Measurements from ENCODE around the gene SCLY.
"Not testable (repeated sequence)": the region's sequence is repeated elsewhere in the genome, so short reads cannot be mapped to it uniquely, and the experiment has no call there.

The SCLY gene

GRCh38 chr2:238027591-238028415 lies 33.0 kb upstream of the SCLY start:
- peak overlapping the region; percentile 43 for H3K27ac Mint-ChIP-seq
- H3K27me3 Mint-ChIP-seq (ENCODE audit: low read depth, poor library complexity) = peaks cover 2% of the 10 kb centered on the region
- H3K4me3 Mint-ChIP-seq = no peak overlapping the region
- no peak for TF ChIP-seq CTCF (IDR thresholded peaks at IDR 0.05)
- no peaks in the 10 kb centered on the region for H3K4me1 Mint-ChIP-seq
- no peak for DNase-seq
- peaks cover 22% of the 10 kb centered on the region for H3K36me3 Mint-ChIP-seq (ENCODE audit: low read depth)
- no peaks in the 10 kb centered on the region for H3K9me3 Mint-ChIP-seq

GRCh38 chr2:238029853-238030252 lies 30.9 kb upstream of the SCLY start:
- DNase-seq = no peak
- Mint-ChIP-seq H3K4me1 (no peaks in the 10 kb centered on the region), H3K9me3 (no peaks in the 10 kb centered on the region), H3K27me3 (ENCODE audit: low read depth, poor library complexity) (peaks cover 2% of the 10 kb centered on the region), H3K4me3 (no peak overlapping the region), H3K27ac (no peak overlapping the region), H3K36me3 (ENCODE audit: low read depth) (peaks cover 33% of the 10 kb centered on the region)
- TF ChIP-seq CTCF (IDR thresholded peaks at IDR 0.05) = no peak

GRCh38 chr2:238030422-238031155 lies 30.2 kb upstream of the SCLY start:
- TF ChIP-seq CTCF (IDR thresholded peaks at IDR 0.05) = no peak
- no peaks in the 10 kb centered on the region for H3K4me1 Mint-ChIP-seq
- H3K36me3 Mint-ChIP-seq (ENCODE audit: low read depth) = peaks cover 40% of the 10 kb centered on the region
- H3K27ac Mint-ChIP-seq = no peak overlapping the region
- H3K9me3 Mint-ChIP-seq = no peaks in the 10 kb centered on the region
- H3K27me3 Mint-ChIP-seq (ENCODE audit: low read depth, poor library complexity) = peaks cover 2% of the 10 kb centered on the region
- no peak overlapping the region for H3K4me3 Mint-ChIP-seq
- DNase-seq = no peak

- TF ChIP-seq CTCF (IDR thresholded peaks at IDR 0.05) = no peak
- Mint-ChIP-seq H3K27me3 (ENCODE audit: low read depth, poor library complexity) (no peaks in the 10 kb centered on the region), H3K9me3 (no peaks in the 10 kb centered on the region), H3K36me3 (ENCODE audit: low read depth) (peaks cover 45% of the 10 kb centered on the region), H3K4me3 (no peak overlapping the region), H3K4me1 (no peaks in the 10 kb centered on the region), H3K27ac (no peak overlapping the region)
- DNase-seq = no peak
Observed at GRCh38 chr2:238031751-238032150, 29.1 kb upstream of the SCLY start.

- Mint-ChIP-seq H3K27ac (no peak overlapping the region), H3K4me1 (no peaks in the 10 kb centered on the region), H3K4me3 (no peak overlapping the region), H3K9me3 (no peaks in the 10 kb centered on the region), H3K36me3 (ENCODE audit: low read depth) (peaks cover 50% of the 10 kb centered on the region), H3K27me3 (ENCODE audit: low read depth, poor library complexity) (no peaks in the 10 kb centered on the region)
- DNase-seq = no peak
- TF ChIP-seq CTCF (IDR thresholded peaks at IDR 0.05) = no peak
Observed at GRCh38 chr2:238032755-238033337, 28.0 kb upstream of the SCLY start.

GRCh38 chr2:238033991-238034390 lies 26.8 kb upstream of the SCLY start:
- H3K4me1 Mint-ChIP-seq; H3K27me3 Mint-ChIP-seq (ENCODE audit: low read depth, poor library complexity); H3K27ac Mint-ChIP-seq; H3K9me3 Mint-ChIP-seq; H3K4me3 Mint-ChIP-seq; DNase-seq: not testable (repeated sequence)
- peaks cover 55% of the 10 kb centered on the region for H3K36me3 Mint-ChIP-seq (ENCODE audit: low read depth)

All from nephron progenitor cell (in vitro differentiated cells).